Body of pancreas (tissue), 4 donors: ENCODE data around the gene PTPN5.

Experiments used
- POLR2A ChIP-seq, 3 donors: fragments of 450-650 bp; IDR thresholded peaks; one replicate each; pipeline ENCODE4 v1.6.1; 2016; ENCODE audit warnings: antibody characterized with exemption in 3 of 3, mild to moderate bottlenecking in 2 of 3
- TF ChIP-seq, protein P1 (sequence below), 7 experiments: fragments of 450-650 bp in 4 of 7; fragments of 200-600 bp in 3 of 7; sonication (generic) in 3 of 7; IDR thresholded peaks; one replicate each; pipeline ENCODE4 v1.5.1; 2016 to 2019; ENCODE audit warnings: antibody characterized with exemption in 7 of 7

DNA sequence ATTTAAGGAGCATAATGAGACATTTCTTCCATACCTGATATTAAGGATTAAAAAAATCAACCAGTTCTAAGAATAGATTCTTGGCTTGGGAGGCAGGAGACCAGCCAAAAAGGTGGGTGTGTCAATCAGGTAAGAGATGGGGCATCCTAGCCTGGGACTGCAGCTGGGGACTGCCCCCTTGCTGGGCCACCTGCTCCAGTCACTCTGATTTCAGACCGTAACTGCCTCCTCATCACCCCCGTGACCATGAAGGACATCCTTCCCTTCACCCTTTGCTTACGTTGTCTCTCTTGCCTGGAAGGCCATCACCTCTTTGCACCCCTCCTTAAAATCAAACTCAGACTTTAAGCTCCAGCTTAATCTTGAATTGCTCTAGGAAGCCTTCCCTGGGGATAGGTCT, 17.9 kb downstream of the PTPN5 start:
- TF ChIP-seq, protein P1, sequence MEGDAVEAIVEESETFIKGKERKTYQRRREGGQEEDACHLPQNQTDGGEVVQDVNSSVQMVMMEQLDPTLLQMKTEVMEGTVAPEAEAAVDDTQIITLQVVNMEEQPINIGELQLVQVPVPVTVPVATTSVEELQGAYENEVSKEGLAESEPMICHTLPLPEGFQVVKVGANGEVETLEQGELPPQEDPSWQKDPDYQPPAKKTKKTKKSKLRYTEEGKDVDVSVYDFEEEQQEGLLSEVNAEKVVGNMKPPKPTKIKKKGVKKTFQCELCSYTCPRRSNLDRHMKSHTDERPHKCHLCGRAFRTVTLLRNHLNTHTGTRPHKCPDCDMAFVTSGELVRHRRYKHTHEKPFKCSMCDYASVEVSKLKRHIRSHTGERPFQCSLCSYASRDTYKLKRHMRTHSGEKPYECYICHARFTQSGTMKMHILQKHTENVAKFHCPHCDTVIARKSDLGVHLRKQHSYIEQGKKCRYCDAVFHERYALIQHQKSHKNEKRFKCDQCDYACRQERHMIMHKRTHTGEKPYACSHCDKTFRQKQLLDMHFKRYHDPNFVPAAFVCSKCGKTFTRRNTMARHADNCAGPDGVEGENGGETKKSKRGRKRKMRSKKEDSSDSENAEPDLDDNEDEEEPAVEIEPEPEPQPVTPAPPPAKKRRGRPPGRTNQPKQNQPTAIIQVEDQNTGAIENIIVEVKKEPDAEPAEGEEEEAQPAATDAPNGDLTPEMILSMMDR (IDR thresholded peaks at IDR 0.05), result no peak
- TF ChIP-seq POLR2A (IDR thresholded peaks at IDR 0.05), result no peak
